NCI-H510A treated with DMSO at 0.1 percent for 48 hours (cell line): ENCODE data around the gene DPEP3.

Experiments used
- DNase-seq: peaks from one replicate; lab custom pipeline; 2025; lab: John Stamatoyannopoulos, UW

DPEP3 gene

GRCh38 chr16:67930191-67930590, 50.1 kb downstream of the DPEP3 start:
- DNase-seq = no peak

- peak; percentile 47 for DNase-seq
Measured at GRCh38 chr16:67928561-67929364, 51.5 kb downstream of the DPEP3 start.

- DNase-seq = no peak
Measured at GRCh38 chr16:67928147-67928546, 52.2 kb downstream of the DPEP3 start.

GRCh38 chr16:67927131-67927941, 53.0 kb downstream of the DPEP3 start:
- DNase-seq = no peak

GRCh38 chr16:67926181-67926750, 54.0 kb downstream of the DPEP3 start:
- peak; percentile 85 for DNase-seq
